Fibroblast of lung (primary cell): ENCODE results near the gene L3MBTL4.

Experiments used
- EZH2 ChIP-seq: IDR thresholded peaks from 2 replicates; pipeline ENCODE4 v1.5.1; 2012; ENCODE audit warnings: low read length, control low read depth, mild to moderate bottlenecking; ENCODE audit errors: missing control alignments
- TF ChIP-seq, protein P1 (sequence below), 2 donors: IDR thresholded peaks in 1 of 2; conservative IDR thresholded peaks in 1 of 2; 1 replicate in 1 of 2; 2 replicates in 1 of 2; pipeline ENCODE4 v1.5.1; 2011 to 2012; ENCODE audit warnings: low read length in 2 of 2, control low read depth in 1 of 2, inconsistent platforms in 1 of 2, low read depth in 1 of 2, mild to moderate bottlenecking in 1 of 2

DNA sequence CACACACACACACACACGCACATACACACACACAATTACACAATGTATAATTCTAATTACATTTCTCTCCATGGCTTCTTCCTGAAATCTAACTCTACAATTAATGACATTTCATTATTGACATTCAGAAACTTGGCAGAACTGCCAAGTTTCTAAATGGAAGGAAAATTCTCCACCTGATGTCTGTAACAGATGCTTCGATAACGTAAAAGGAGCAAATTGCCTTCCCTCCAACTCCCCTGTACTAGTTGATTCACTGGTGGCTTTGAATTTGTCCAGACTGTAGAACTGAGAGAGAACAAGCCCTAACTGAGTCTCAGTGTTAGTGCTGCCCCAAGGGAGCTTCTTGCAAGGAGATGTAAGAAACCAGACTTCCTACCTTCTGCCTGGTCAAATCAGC lies 264.3 kb downstream of the L3MBTL4 start:
- TF ChIP-seq EZH2 = no peak
- TF ChIP-seq, protein P1, sequence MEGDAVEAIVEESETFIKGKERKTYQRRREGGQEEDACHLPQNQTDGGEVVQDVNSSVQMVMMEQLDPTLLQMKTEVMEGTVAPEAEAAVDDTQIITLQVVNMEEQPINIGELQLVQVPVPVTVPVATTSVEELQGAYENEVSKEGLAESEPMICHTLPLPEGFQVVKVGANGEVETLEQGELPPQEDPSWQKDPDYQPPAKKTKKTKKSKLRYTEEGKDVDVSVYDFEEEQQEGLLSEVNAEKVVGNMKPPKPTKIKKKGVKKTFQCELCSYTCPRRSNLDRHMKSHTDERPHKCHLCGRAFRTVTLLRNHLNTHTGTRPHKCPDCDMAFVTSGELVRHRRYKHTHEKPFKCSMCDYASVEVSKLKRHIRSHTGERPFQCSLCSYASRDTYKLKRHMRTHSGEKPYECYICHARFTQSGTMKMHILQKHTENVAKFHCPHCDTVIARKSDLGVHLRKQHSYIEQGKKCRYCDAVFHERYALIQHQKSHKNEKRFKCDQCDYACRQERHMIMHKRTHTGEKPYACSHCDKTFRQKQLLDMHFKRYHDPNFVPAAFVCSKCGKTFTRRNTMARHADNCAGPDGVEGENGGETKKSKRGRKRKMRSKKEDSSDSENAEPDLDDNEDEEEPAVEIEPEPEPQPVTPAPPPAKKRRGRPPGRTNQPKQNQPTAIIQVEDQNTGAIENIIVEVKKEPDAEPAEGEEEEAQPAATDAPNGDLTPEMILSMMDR (conservative IDR thresholded peaks at IDR 0.05 in 1 of 2, IDR thresholded peaks at IDR 0.05 in 1 of 2; ENCODE audit: low read depth in 1 of 2, low read length in 2 of 2) = no peak
